Endothelial cell of umbilical vein (primary cell): ENCODE results near the gene HMGXB3. TPM values are rescaled to one million over a fixed set of nuclear protein-coding genes. Genes with fewer than 3 reads are reported as not detected.

Experiments used
- BruUV-seq: library from RNA; stranded (reverse); fragments of 400-500 nt; replicated peaks from 2 replicates; lab custom pipeline; 2021; lab: Mats Ljungman, UMichigan
- CTCF ChIA-PET: fragments of 300-600, 350-600 bp; sonication (Branson Sonifier 250); formaldehyde crosslinking; loops from one replicate; lab custom pipeline; 2021; ENCODE audit warnings: antibody characterized with exemption, inconsistent platforms; lab: Charles Lee
- POLR2A ChIA-PET: fragments of 300-600, 350-600 bp; sonication (Branson Sonifier 250); formaldehyde crosslinking; loops from one replicate; lab custom pipeline; 2021; ENCODE audit warnings: antibody characterized with exemption, inconsistent platforms; lab: Charles Lee
- DNase-seq: peaks from one replicate; pipeline ENCODE4 v3.0.0-alpha.2; 2011; ENCODE audit warnings: low read depth, low spot score
- FAIRE-seq: peaks from 2 replicates; lab custom pipeline; 2011; peaks lifted over from hg19 to GRCh38; lab: Jason Lieb, UNC
- H2AFZ ChIP-seq: 2 replicates; pipeline ENCODE4 v1.6.0; 2012; ENCODE audit warnings: low read depth, low read length, control low read depth, inconsistent platforms
- H3K27ac ChIP-seq: 2 replicates; pipeline ENCODE4 v1.5.1; 2011; ENCODE audit warnings: low read depth, mild to moderate bottlenecking, control low read depth, low read length, moderate library complexity; ENCODE audit not compliant: insufficient read depth
- H3K27me3 ChIP-seq, 2 experiments: 2 replicates each; pipeline versions ENCODE4 v1.6.0 to v1.6.1; 2011; ENCODE audit warnings: low read length in 2 of 2, mixed read lengths in 1 of 2; ENCODE audit not compliant: control insufficient read depth in 2 of 2, insufficient read depth in 2 of 2
- H3K36me3 ChIP-seq, 2 experiments: 2 replicates in 1 of 2; 3 replicates in 1 of 2; pipeline ENCODE4 v1.5.1; 2011; ENCODE audit warnings: low read length in 2 of 2, mild to moderate bottlenecking in 1 of 2, moderate library complexity in 1 of 2; ENCODE audit not compliant: control insufficient read depth in 2 of 2, insufficient read depth in 2 of 2; ENCODE audit errors: extremely low read depth in 1 of 2
- H3K4me1 ChIP-seq: 3 replicates; pipeline ENCODE4 v1.5.1; 2011; ENCODE audit warnings: mild to moderate bottlenecking, low read length; ENCODE audit not compliant: control insufficient read depth, insufficient read depth; ENCODE audit errors: extremely low read depth
- H3K4me2 ChIP-seq: 2 replicates; pipeline ENCODE4 v1.6.1; 2011; ENCODE audit warnings: low read length, control low read depth, mixed read lengths; ENCODE audit not compliant: insufficient read depth
- H3K4me3 ChIP-seq, 3 experiments: fragments of 200-600 bp in 1 of 3; sonication (generic), shearing (Covaris generic) in 1 of 3; replicated peaks in 1 of 3; 2 replicates each; pipeline ENCODE4 v1.5.1; 2011 to 2016; ENCODE audit warnings: control low read depth in 3 of 3, low read length in 3 of 3, mild to moderate bottlenecking in 2 of 3, inconsistent platforms in 1 of 3, low read depth in 1 of 3, moderate library complexity in 1 of 3; ENCODE audit not compliant: insufficient read depth in 1 of 3
- H3K79me2 ChIP-seq: 2 replicates; pipeline ENCODE4 v1.6.0; 2012; ENCODE audit warnings: low read length, inconsistent platforms; ENCODE audit not compliant: control insufficient read depth, insufficient read depth
- H3K9ac ChIP-seq: replicated peaks from 2 replicates; pipeline ENCODE3; 2011; ENCODE audit warnings: low read length, control low read depth; ENCODE audit not compliant: insufficient read depth; ENCODE audit errors: extremely low read depth
- H3K9me1 ChIP-seq: replicated peaks from 3 replicates; pipeline ENCODE4 v1.6.0; 2011; ENCODE audit warnings: mild to moderate bottlenecking, low read length; ENCODE audit not compliant: control insufficient read depth, insufficient read depth; ENCODE audit errors: extremely low read depth
- H3K9me3 ChIP-seq: replicated peaks from 2 replicates; pipeline ENCODE4 v1.5.1; 2012; ENCODE audit warnings: low read length, inconsistent platforms; ENCODE audit not compliant: control insufficient read depth, insufficient read depth
- H4K20me1 ChIP-seq: replicated peaks from 2 replicates; pipeline ENCODE3; 2011; ENCODE audit warnings: mild to moderate bottlenecking, low read length; ENCODE audit not compliant: control insufficient read depth, insufficient read depth; ENCODE audit errors: extremely low read depth
- CTCF ChIP-seq, 2 donors: IDR thresholded peaks; 1 replicate in 1 of 2; 2 replicates in 1 of 2; pipeline ENCODE4 v1.5.1; 2011; ENCODE audit warnings: low read length in 2 of 2, mild to moderate bottlenecking in 2 of 2, moderate library complexity in 2 of 2, control low read depth in 1 of 2, inconsistent platforms in 1 of 2, low read depth in 1 of 2; ENCODE audit not compliant: insufficient read depth in 1 of 2; ENCODE audit errors: extremely low read depth in 1 of 2
- EZH2 ChIP-seq: IDR thresholded peaks from 2 replicates; pipeline ENCODE4 v1.6.1; 2012; ENCODE audit warnings: borderline replicate concordance, low read depth, mild to moderate bottlenecking, moderate library complexity, low read length, inconsistent platforms; ENCODE audit not compliant: severe bottlenecking
- FOS ChIP-seq: IDR thresholded peaks from 2 replicates; pipeline ENCODE4 v1.6.1; 2011; ENCODE audit warnings: mild to moderate bottlenecking, low read length, moderate library complexity, borderline replicate concordance; ENCODE audit not compliant: insufficient read depth
- GATA2 ChIP-seq: IDR thresholded peaks from 2 replicates; pipeline ENCODE4 v1.7.0; 2011; ENCODE audit warnings: low read depth, mild to moderate bottlenecking, moderate library complexity, mixed read lengths, low read length; ENCODE audit not compliant: insufficient read length, insufficient read depth
- JUN ChIP-seq: IDR thresholded peaks from 2 replicates; pipeline ENCODE4 v1.6.1; 2011; ENCODE audit warnings: borderline replicate concordance, low read depth; ENCODE audit not compliant: insufficient read length, insufficient read depth
- MAX ChIP-seq: IDR thresholded peaks from 2 replicates; pipeline ENCODE4 v1.6.1; 2011; ENCODE audit not compliant: insufficient read depth, insufficient read length
- MYC ChIP-seq: IDR thresholded peaks from one replicate; pipeline ENCODE4 v1.6.1; 2011; ENCODE audit warnings: mild to moderate bottlenecking, low read depth, low read length
- POLR2A ChIP-seq: IDR thresholded peaks from 2 replicates; pipeline ENCODE4 v1.6.1; 2012; ENCODE audit warnings: low read depth, mild to moderate bottlenecking, control low read depth, low read length
- POLR2AphosphoS5 ChIP-seq: IDR thresholded peaks from 2 replicates; pipeline ENCODE4 v1.6.1; 2012; ENCODE audit warnings: low read depth, mild to moderate bottlenecking, control low read depth, low read length, moderate library complexity; ENCODE audit not compliant: insufficient read depth
- dilution Hi-C: fragments of 300-500 bp; cut with MboI; formaldehyde crosslinking; loops from one replicate; pipeline ENCODE4 v1.15.0; 2019; ENCODE audit warnings: low sequenced_read_pairs; ENCODE audit not compliant: extremely low pct_ligation_motif_present
- intact Hi-C: fragments of 100-400 bp; cut with micrococcal nuclease; formaldehyde crosslinking; loops from one replicate; pipeline ENCODE4 v1.10.0; 2022
- polyA plus RNA-seq, 4 experiments: library from polyadenylated mRNA; depleted of rRNA in 3 of 4; stranded (reverse) in 3 of 4; unstranded in 1 of 4; fragments of >200 nt; gene quantifications; 2 replicates each; pipeline versions ENCODE4 v1.2.1 to v1.2.3, GENCODE V29; 2011 to 2012; ENCODE audit warnings: missing spikeins in 1 of 4
- total RNA-seq: library from RNA; stranded (reverse); gene quantifications from 2 replicates; pipeline ENCODE4 v1.2.3, GENCODE V29; 2021

HMGXB3 gene
- total and polyA plus RNA-seq, 2 donors (not counting 3 experiments of a cell fraction or from before 2014, with no cell fraction given), result 34.8 to 52.6 TPM

- BruUV-seq, result no TSS peak
- no peak overlapping the region for H3K4me3 ChIP-seq
- CTCF ChIA-PET, result no interaction called here
- no peak overlapping the region for H3K4me2 ChIP-seq
- H3K36me3 ChIP-seq, result peaks cover 2 to 20% of the 10 kb centered on the region in 2 experiments
- H3K4me1 ChIP-seq, result no peaks in the 10 kb centered on the region
- no peak overlapping the region for H3K27ac ChIP-seq
- H4K20me1 ChIP-seq, result no peaks in the 10 kb centered on the region
- no peak for TF ChIP-seq MAX
- peak; percentile 43 for TF ChIP-seq FOS
- peak; percentile 46 for FAIRE-seq
- H2AFZ ChIP-seq, result no peak overlapping the region
- no peak for DNase-seq
- H3K79me2 ChIP-seq, result no peaks in the 10 kb centered on the region
- POLR2A ChIA-PET, result no interaction called here
- no peaks in the 10 kb centered on the region for H3K9me3 ChIP-seq
- H3K9ac ChIP-seq, result no peak overlapping the region
- no peaks in the 10 kb centered on the region for H3K9me1 ChIP-seq
- intact Hi-C loops, result no loop called here
- dilution Hi-C loops, result no loop called here
- H3K27me3 ChIP-seq, result no peaks in the 10 kb centered on the region
Observed at GRCh38 chr5:150058480-150059126, 58.1 kb downstream of the HMGXB3 start.

- peaks cover 0 to 11% of the 10 kb centered on the region in 2 experiments for H3K36me3 ChIP-seq
- H3K4me1 ChIP-seq, result no peaks in the 10 kb centered on the region
- dilution Hi-C loops (no loop called here), intact Hi-C loops (no loop called here)
- no peak for FAIRE-seq
- H3K4me3 ChIP-seq, result no peak overlapping the region
- H3K27me3 ChIP-seq, result no peaks in the 10 kb centered on the region
- no peak overlapping the region for H3K27ac ChIP-seq
- ChIA-PET POLR2A (no interaction called here), CTCF (no interaction called here)
- no peak for DNase-seq
- H3K9ac ChIP-seq, result no peak overlapping the region
- no peaks in the 10 kb centered on the region for H3K9me1 ChIP-seq
- H4K20me1 ChIP-seq, result no peaks in the 10 kb centered on the region
- H3K79me2 ChIP-seq, result no peaks in the 10 kb centered on the region
- H2AFZ ChIP-seq, result no peak overlapping the region
- H3K4me2 ChIP-seq, result no peak overlapping the region
- TF ChIP-seq POLR2A, result no peak
- no peak for TF ChIP-seq POLR2AphosphoS5
- TF ChIP-seq GATA2, result no peak
- TF ChIP-seq JUN, result no peak
- TF ChIP-seq EZH2, result no peak
- no peak for TF ChIP-seq MAX
- TF ChIP-seq FOS, result no peak
- no peak for TF ChIP-seq MYC
- TF ChIP-seq CTCF (IDR thresholded peaks at IDR 0.05; ENCODE audit: extremely low read depth in 1 of 2, insufficient read depth in 1 of 2, low read depth in 1 of 2, low read length in 2 of 2), result no peak
- BruUV-seq, result no TSS peak
- no peaks in the 10 kb centered on the region for H3K9me3 ChIP-seq
Observed at GRCh38 chr5:150059623-150060022, 59.1 kb downstream of the HMGXB3 start.
